ENCODE data around the gene OR1B1. TPM values are rescaled to one million over a fixed set of nuclear protein-coding genes. Genes with fewer than 3 reads are reported as not detected.

OR1B1 gene
- total and polyA plus RNA-seq, 2 of the 8 experiments (the other 6 are each of a cell fraction or from before 2014, with no cell fraction given), result not detected

DNA sequence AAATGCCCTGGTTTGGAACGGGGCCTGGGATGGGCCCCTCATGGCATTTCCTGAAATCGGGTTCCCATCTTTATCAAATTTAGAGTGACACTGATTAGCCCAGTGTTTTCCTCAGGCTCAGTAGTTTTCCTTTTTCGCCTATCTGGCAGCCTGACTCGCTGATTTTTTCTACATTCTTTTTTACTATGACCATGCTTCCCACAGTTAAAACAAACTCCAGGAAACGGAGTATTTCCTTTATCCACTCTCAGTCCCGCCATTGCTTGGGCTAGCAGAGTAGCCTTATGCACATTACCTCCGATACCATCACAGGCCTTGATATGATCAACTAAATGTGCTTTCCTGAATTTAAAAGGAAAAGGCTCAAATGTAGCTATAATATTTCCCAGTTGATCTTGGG lies 37.4 kb downstream of the OR1B1 start:
- H3K79me1 ChIP-seq (ENCODE audit: low read depth, low read length), result no peaks in the 10 kb centered on the region
- H3K4me1 ChIP-seq (replicated peaks in 1 of 4; ENCODE audit: control insufficient read depth in 3 of 4, insufficient read depth in 4 of 4, low read length in 3 of 4), result no peaks in the 10 kb centered on the region
- no peaks in the 10 kb centered on the region for H3K79me2 ChIP-seq (ENCODE audit: control insufficient read depth in 1 of 2, insufficient read depth in 2 of 2, low read length in 2 of 2)
- no peak overlapping the region for H2BK120ac ChIP-seq (replicated peaks; ENCODE audit: low read depth, low read length)
- H2AFZ ChIP-seq (ENCODE audit: low read length), result no peak overlapping the region
- no peak overlapping the region for H4K8ac ChIP-seq (ENCODE audit: extremely low read depth, insufficient read depth, low read length)
- H3K4me2 ChIP-seq (ENCODE audit: insufficient read depth in 1 of 2, low read depth in 2 of 2, low read length in 2 of 2), result no peak overlapping the region
- H3K4me3 ChIP-seq (ENCODE audit: extremely low read depth in 1 of 4, insufficient read depth in 2 of 4, low read depth in 3 of 4, low read length in 4 of 4), result no peak overlapping the region
- H3K18ac ChIP-seq (ENCODE audit: extremely low read depth, low read length), result no peak overlapping the region
- no peaks in the 10 kb centered on the region for H4K20me1 ChIP-seq (replicated peaks in 1 of 2; ENCODE audit: control insufficient read depth in 1 of 2, insufficient read depth in 2 of 2, low read length in 2 of 2)
- H3K14ac ChIP-seq (ENCODE audit: insufficient read length), result no peak overlapping the region
- no peak for FAIRE-seq
- CTCF ChIA-PET (ENCODE audit: partially characterized antibody), result no interaction called here
- H2BK15ac ChIP-seq (ENCODE audit: low read length), result no peak overlapping the region
- H3K4ac ChIP-seq (replicated peaks; ENCODE audit: insufficient read length, low read depth, low read length), result no peak overlapping the region
- no peak overlapping the region for H2AK5ac ChIP-seq (ENCODE audit: low read depth, low read length)
- no peak overlapping the region for H3K9ac ChIP-seq (replicated peaks in 1 of 4; ENCODE audit: extremely low read depth in 1 of 4, low read depth in 3 of 4, low read length in 3 of 4)
- H4K5ac ChIP-seq (ENCODE audit: insufficient read length, low read depth, low read length), result no peak overlapping the region
- no peaks in the 10 kb centered on the region for H3K36me3 ChIP-seq (ENCODE audit: control insufficient read depth in 2 of 4, insufficient read depth in 4 of 4, low read length in 3 of 4)
- H3K23ac ChIP-seq (ENCODE audit: insufficient read length), result no peak overlapping the region
- H2BK5ac ChIP-seq (ENCODE audit: low read depth, low read length), result no peak overlapping the region
- no peak overlapping the region for H2BK20ac ChIP-seq (ENCODE audit: low read length)
- no peaks in the 10 kb centered on the region for H3K27me3 ChIP-seq (replicated peaks in 1 of 4; ENCODE audit: control insufficient read depth in 3 of 4, extremely low read depth in 1 of 4, insufficient read depth in 3 of 4, low read length in 3 of 4)
- no peak overlapping the region for H2BK12ac ChIP-seq (ENCODE audit: low read depth, low read length)
- H3K27ac ChIP-seq (ENCODE audit: low read depth, low read length), result no peak overlapping the region
- WGBS, 2 experiments (ENCODE audit: extremely low coverage in 1 of 2, insufficient coverage in 1 of 2, insufficient read length in 1 of 2, insufficient replicate concordance in 2 of 2, low coverage in 1 of 2, low lambda C conversion rate in 2 of 2, missing lambda C conversion rate in 1 of 2), result 71% methylated on average over 7 of the region's 7 CpGs; no CpG with 5 or more reads in 1 of the 2 experiments
- H3K56ac ChIP-seq (replicated peaks; ENCODE audit: insufficient read length, low read depth, low read length), result no peak overlapping the region
- POLR2A ChIA-PET (ENCODE audit: partially characterized antibody), result no interaction called here
- no peak overlapping the region for H4K91ac ChIP-seq (replicated peaks; ENCODE audit: insufficient read length, low read length)
- peaks cover 37 to 56% of the 10 kb centered on the region in 2 experiments for H3K9me3 ChIP-seq (ENCODE audit: insufficient read depth in 2 of 2, low read depth in 1 of 2, low read length in 1 of 2)
- no peak for DNase-seq (ENCODE audit: low read depth in 1 of 2, low spot score in 2 of 2)
- H3K23me2 ChIP-seq (ENCODE audit: low read depth, low read length), result no peaks in the 10 kb centered on the region
- TF ChIP-seq SIN3A (conservative IDR thresholded peaks at IDR 0.05 in 1 of 2, IDR thresholded peaks at IDR 0.05 in 1 of 2; ENCODE audit: low read depth in 1 of 2, low read length in 2 of 2) (no peak), EP300 (IDR thresholded peaks at IDR 0.05; ENCODE audit: borderline replicate concordance in 1 of 2, low read depth in 2 of 2, low read length in 2 of 2) (no peak), BACH1 (IDR thresholded peaks at IDR 0.05; ENCODE audit: low read length) (no peak), PHF8 (conservative IDR thresholded peaks at IDR 0.05; ENCODE audit: low read depth, low read length) (no peak), SIX5 (IDR thresholded peaks at IDR 0.05; ENCODE audit: low read depth, low read length) (no peak), GTF2F1 (IDR thresholded peaks at IDR 0.05; ENCODE audit: borderline replicate concordance, low read depth, low read length) (no peak), SAP30 (IDR thresholded peaks at IDR 0.05; ENCODE audit: insufficient read depth, insufficient replicate concordance, low read length) (no peak), RFX5 (IDR thresholded peaks at IDR 0.05; ENCODE audit: borderline replicate concordance, low read depth, low read length) (no peak), JUN (IDR thresholded peaks at IDR 0.05; ENCODE audit: low read depth, low read length) (no peak), TEAD4 (IDR thresholded peaks at IDR 0.05; ENCODE audit: low read depth, low read length) (no peak), JUND (IDR thresholded peaks at IDR 0.05; ENCODE audit: low read length) (no peak), RXRA (IDR thresholded peaks at IDR 0.05; ENCODE audit: insufficient read depth, low read depth, low read length) (no peak), YY1 (IDR thresholded peaks at IDR 0.05; ENCODE audit: low read depth, low read length) (no peak), CBX8 (IDR thresholded peaks at IDR 0.05; ENCODE audit: borderline replicate concordance, low read depth, low read length) (no peak), SP1 (IDR thresholded peaks at IDR 0.05; ENCODE audit: low read depth, low read length) (no peak), SP2 (IDR thresholded peaks at IDR 0.05; ENCODE audit: low read length) (no peak)

Measured in H1 (cell line).